ENCODE results near the gene DUSP15.
"Not testable (repeated sequence)": the region's sequence is repeated elsewhere in the genome, so short reads cannot be mapped to it uniquely, and the experiment has no call there.

The DUSP15 gene, protein sequence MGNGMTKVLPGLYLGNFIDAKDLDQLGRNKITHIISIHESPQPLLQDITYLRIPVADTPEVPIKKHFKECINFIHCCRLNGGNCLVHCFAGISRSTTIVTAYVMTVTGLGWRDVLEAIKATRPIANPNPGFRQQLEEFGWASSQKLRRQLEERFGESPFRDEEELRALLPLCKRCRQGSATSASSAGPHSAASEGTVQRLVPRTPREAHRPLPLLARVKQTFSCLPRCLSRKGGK

GRCh38 chr20:31869942-31870725 lies at the start of gene DUSP15, which contains the start of gene TTLL9:
Gene DUSP15, minus strand, starts transcription at chr20:31870527. Its CDS starts 190 bp downstream, at chr20:31870337.
Gene TTLL9, plus strand, starts transcription at chr20:31870634. Its CDS starts 493 bp downstream, at chr20:31871127.
- DNase-seq = no peak

GRCh38 chr20:31919410-31920155 lies 49.3 kb upstream of the DUSP15 start:
- DNase-seq = no peak

DNA sequence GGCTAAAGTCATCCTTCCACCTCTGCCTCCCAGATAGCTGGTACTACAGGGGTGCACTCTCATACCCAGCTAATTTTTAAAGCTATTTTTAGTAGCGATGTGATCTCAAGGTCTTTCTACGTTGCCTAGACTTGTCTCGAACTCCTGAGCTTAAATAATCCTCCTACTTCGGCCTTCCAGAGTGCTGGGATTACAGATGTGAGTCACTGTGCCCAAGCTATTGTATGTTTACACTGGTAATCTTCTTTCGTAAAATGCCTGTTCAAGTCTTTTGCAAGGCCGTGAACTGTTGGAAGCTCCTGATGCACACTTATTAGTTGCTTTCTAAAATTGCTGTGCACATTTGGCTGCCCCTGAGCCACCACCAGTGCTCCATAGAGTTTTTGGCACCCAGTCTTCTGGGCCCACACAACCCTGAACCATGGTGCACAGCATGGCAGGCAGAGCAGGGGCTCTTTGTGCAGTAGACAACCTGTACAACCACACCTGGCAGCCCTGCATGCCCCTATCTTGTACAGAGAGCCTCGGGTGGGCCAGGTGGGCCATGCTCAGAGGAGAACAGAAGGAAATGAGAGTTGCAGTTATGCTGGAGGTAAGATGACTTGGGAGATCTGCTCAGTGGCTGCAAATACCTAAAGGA lies 48.3 kb upstream of the DUSP15 start:
- no peak for DNase-seq

DNA sequence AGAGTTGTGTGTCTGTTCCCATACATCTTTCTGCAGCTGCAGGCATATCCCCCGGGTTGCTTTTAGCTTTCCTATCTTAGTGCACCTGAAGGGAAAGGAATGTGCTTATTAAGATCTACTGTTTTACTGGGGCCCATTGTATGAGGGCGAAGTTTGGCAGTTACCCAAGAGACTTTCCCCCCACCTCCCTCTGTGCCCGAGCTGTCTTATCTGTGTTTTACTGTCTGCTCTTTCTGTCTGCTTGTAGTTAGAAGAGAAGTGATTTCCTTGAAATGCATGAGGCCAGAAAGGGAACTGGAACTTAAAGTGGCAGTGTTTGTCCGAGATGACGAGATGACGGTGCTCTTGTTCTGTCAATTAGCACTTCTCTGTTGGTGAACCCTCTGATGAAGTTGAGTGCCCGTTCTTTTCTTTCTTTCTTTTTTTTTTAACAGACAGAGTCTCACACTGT lies 47.7 kb upstream of the DUSP15 start:
- not testable (repeated sequence) for DNase-seq

DNA sequence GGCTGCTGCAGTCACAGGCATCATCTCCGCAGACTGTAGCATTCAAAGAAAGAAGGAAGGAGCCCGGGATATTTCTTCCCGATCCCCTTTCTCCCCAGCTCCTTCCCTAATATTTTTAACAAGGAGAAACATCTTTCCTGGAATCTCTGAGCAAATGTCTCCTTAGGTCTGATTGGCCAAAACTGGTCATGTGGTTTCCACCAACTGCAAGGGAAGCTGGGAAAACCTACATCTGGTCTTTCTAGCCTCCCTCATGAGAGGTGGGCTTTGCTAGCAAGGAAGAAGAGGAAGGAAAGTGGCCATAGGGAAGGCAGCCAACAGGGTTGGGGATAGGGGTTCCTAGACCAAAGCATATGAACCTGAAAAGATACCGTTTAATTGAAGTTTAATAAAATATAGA lies 46.4 kb upstream of the DUSP15 start:
- DNase-seq = no peak

DNA sequence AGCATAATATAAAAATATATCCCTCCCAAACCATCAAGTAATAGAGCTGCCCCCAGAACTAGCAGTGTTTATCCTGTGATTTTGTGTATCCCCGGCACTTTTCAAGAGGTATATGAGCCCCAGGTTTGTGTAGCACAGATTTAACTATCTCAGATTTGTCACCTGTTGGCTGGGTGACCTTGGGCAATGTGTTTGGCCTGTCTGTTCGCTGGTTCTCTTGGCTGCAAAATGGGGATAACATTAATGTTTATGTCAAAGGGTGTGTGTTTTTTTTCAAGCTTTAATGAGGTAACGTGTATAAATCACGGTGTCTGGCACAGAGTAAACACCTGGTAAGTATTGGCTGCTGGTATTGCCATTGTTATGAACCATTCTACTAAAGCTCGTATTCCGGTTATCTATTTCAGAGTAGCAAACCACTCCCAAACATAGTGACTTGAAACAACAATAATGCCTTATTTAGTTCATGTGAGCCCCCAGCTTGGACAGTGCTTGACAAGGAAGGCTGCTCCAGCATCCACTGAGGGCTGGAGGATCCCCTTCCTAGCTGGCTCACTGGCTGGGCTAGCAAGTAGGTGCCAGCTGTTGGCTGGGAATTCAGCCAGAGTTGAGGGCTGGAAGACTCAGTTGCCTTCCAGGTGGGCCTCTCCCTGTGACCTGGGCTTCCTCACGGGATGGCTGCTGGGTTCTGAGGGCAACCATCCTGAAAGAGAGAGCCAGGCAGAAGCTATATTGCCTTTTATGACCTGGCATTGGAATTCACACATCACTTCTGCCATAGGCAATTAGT lies 45.4 kb upstream of the DUSP15 start:
- DNase-seq = no peak

DNA sequence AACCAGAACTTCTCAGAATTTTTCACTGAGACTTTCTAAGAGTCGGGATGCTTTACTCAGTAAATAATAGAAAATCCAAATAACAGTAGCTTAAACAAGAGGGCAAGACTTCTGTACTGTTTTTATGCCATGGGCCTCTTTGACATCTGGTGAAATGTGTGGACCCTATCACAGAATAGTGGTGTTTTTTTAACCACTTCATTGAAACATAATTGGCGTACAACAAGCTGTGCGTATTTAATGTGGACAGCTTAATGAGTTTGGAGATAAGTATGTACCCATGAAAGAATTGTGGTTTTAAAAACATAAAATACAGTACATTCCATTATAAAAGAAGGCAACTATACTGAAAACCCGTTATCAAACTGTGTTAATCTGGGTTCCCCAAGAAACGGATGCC lies 43.8 kb upstream of the DUSP15 start:
- DNase-seq = no peak

- DNase-seq = no peak
Measured at GRCh38 chr20:31913431-31914157, 43.3 kb upstream of the DUSP15 start.

GRCh38 chr20:31910071-31910803 lies 39.9 kb upstream of the DUSP15 start:
- DNase-seq = no peak

DNA sequence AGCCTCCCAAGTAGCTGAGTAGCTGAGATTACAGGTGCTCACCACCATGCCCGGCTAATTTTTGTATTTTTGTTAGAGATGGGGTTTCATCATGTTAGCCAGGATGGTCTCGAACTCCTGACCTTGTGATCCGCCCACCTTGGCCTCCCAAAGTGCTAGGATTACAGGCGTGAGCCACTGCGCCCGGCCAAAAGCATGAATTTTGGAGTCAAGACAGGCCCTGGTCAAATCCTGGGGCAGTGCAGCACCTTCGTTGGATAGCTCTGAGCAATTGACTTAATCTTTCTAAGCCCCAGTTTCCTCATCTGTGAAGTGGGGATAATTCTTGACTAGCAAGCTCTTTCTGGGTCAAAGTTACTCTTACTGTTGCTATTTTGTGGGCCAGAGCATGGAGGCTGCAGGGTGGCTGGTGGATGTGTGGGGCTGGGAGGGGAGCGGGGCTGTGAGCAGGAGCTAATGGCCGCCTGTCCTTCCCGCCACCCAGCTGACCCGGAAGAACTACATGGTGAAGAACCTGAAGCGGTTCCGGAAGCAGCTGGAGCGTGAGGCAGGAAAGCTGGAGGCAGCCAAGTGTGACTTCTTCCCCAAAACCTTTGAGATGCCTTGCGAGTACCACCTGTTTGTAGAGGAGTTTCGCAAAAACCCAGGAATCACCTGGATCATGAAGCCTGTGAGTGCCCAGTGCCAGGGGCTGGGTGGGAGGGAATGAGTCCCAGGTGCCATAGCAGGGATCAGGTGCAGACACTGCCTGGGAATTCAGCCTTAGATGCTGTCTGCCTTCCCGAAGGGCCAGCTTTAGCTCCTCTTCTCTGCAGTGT lies 39.1 kb upstream of the DUSP15 start:
- no peak for DNase-seq

- no peak for DNase-seq
Measured at GRCh38 chr20:31908424-31908823, 38.1 kb upstream of the DUSP15 start.

GRCh38 chr20:31908016-31908415 lies 37.7 kb upstream of the DUSP15 start:
- no peak for DNase-seq

GRCh38 chr20:31907046-31907445 lies 36.7 kb upstream of the DUSP15 start:
- no peak for DNase-seq

- DNase-seq = no peak
Measured at GRCh38 chr20:31906001-31906400, 35.7 kb upstream of the DUSP15 start.

DNA sequence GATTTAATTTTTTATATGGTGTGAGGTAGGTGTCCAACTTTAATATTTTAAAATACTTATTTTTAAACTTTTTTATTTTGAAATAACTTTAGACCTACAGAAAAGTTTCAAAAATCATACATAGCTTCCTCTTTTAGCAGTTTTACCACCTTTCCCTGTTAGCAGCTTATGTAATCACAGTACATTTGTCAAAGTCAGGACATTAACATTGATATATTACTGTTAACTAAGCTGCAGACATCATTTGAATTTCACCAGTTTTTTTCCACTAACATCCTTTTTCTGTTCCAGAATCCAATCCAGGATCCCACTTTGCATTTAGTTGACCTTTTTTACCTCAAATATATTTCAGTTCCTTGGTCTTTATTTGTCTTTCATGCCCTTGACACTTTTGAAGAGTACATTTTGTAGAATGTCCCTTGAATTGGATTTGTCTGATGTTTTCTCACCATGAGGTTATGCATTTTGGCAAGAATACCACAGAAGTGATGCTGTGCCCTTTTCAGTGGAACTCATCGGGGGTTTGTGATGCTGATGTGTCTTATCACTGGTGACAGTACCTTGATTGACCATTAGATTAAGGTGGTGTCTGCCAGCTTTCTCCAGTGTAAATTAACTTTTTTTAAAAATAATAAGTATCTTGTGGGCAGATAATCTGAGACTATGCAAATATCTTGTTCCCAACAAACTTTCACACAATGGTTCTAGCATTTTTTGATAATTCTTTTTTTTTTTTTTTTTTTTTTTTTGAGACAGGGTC lies 33.5 kb upstream of the DUSP15 start:
- DNase-seq = no peak

DNA sequence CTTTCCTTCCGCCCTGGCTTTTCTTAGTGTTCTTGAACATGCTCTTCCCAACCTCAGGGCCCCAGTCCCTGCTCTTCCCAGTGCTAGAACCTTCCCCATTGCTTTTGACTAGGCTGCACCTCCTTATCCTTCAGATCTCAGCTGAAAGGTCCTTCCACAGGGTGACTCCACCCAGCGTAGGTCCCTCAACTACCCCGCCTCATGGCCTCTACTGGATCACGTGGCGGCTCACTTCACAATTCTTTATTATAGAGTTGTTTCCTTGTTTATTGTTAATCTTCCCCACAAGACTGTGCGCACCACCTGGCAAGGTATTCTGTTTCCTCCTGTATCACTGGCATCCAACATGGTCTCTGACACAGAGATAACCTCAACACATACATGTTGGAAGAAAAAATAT lies 31.3 kb upstream of the DUSP15 start:
- DNase-seq = no peak

DNA sequence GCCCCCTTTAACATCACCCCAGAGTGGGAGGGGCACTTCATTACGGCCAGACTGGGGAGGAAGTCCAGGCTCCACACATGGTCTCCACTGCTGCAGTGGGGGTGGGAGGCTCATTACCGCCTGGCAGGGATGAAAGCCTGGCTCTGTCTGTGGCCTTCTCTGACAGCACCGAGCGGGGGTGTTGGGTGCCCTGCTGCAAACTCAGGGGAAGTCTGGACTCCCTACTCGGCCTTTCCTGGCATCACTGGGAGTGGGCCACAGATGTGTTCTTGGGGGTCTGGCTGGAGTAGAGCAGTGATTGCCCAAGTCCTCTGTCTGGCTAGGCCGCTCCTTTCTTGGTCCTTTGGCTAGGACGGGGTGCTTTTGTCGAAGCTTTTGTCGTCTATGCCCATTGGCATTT lies 27.2 kb upstream of the DUSP15 start:
- no peak for DNase-seq

GRCh38 chr20:31896049-31896448 lies 25.7 kb upstream of the DUSP15 start:
- DNase-seq = no peak
